ENCODE data around the gene OR5B12.
"Not testable (repeated sequence)": the region's sequence is repeated elsewhere in the genome, so short reads cannot be mapped to it uniquely, and the experiment has no call there.

OR5B12 gene

DNA sequence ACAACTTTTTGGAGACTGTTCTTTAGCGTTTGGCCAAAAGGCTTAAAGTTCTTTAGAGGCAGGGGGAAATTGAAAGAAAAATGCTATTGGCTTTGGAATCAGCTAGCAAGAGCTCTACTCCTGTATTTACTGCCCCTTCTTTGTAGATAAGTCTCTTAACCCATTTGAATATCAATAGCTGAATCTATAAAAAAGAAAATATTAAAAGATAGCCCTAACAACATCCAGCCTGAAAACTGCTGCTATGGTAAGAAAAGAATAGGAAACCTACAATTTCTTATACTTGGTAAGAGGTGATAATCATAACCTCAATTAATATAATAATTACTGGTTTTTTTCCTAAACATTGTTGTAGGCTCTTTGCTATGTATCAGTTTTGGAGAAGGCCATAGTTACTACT, at the start of gene OR5B12:
Gene OR5B12, minus strand, starts transcription at position 101 of the 400 bp plus-strand sequence. CDS start 2,085 bp downstream, outside the sequence.
- H3K4me1 Mint-ChIP-seq: no peaks in the 10 kb centered on the region
- H3K4me3 Mint-ChIP-seq: no peak within 1 kb of the TSS
- H3K9me3 Mint-ChIP-seq: no peaks in the 10 kb centered on the region
- H3K27ac Mint-ChIP-seq: no peak within 1 kb of the TSS
- no peaks in the 10 kb centered on the region for H3K36me3 Mint-ChIP-seq
- no peak for DNase-seq (ENCODE audit: low spot score in 2 of 2)
- ATAC-seq: no peak

DNA sequence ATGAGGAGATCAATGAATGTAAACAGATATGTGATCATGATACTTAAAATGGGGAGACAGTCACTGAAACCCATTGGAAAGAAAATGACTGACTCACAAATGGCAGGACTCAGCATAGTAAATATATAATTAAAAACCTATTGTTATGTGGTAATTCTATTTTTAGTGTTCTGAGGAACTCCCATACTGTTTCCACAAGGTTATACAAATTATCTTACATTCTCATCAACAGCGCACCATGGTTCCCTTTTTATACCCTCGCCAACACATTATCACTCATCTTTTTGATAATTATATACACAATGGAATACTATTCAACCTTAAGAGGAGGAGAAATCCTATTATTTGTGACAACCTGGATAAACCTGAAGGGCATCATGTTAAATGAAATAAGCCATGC, 48.8 kb upstream of the OR5B12 start:
- H3K36me3 Mint-ChIP-seq: no peaks in the 10 kb centered on the region
- H3K4me1 Mint-ChIP-seq: peaks cover 6% of the 10 kb centered on the region
- no peak overlapping the region for H3K4me3 Mint-ChIP-seq
- ATAC-seq: no peak
- H3K9me3 Mint-ChIP-seq: no peaks in the 10 kb centered on the region
- H3K27ac Mint-ChIP-seq: no peak overlapping the region
- DNase-seq (ENCODE audit: low spot score in 2 of 2): no peak

DNA sequence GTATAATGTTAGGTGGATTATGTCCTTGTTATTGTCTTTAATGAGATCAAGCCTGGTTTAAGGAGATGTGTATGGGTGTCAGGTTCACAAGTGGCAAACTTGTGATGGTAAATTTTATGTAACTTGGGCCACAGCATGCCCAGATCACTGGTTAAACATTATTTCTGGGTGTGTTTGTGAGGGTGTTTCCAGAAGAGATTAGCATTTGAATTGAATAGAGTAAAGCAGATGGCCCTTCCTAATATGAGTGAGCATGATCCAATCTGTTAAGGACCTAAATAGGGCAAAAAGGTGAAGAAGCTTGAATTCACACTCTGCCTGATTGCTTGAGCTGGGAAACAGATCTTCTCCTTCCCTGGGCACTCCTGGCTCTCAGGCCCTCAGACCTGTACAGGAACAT, 45.1 kb upstream of the OR5B12 start:
- DNase-seq (ENCODE audit: low spot score in 2 of 2): no peak
- no peak overlapping the region for H3K27ac Mint-ChIP-seq
- no peaks in the 10 kb centered on the region for H3K9me3 Mint-ChIP-seq
- H3K4me3 Mint-ChIP-seq: no peak overlapping the region
- H3K4me1 Mint-ChIP-seq: no peaks in the 10 kb centered on the region
- no peaks in the 10 kb centered on the region for H3K36me3 Mint-ChIP-seq
- ATAC-seq: no peak

DNA sequence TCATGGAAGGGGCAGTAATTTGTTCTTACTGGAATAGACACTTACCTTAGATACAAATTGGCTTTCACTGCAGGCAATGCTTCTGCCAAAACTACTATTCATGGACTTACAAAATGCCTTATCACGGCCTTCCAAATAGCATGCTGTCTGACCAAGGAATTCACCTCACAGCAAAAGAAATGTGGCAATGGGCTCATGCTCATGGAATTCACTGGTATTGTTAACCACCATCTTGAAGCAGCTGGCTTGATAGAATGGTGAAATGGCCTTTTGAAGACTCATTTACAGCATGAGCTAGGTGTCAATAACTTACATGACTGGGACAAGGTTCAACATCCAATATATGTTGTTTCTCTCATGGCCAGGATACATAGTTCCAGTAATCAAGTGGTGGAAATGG, 43.9 kb upstream of the OR5B12 start:
- Mint-ChIP-seq H3K36me3 (no peaks in the 10 kb centered on the region), H3K4me3 (no peak overlapping the region), H3K9me3 (no peaks in the 10 kb centered on the region), H3K4me1 (no peaks in the 10 kb centered on the region), H3K27ac (no peak overlapping the region)
- ATAC-seq (no peak), DNase-seq (ENCODE audit: low spot score in 2 of 2) (no peak)

DNA sequence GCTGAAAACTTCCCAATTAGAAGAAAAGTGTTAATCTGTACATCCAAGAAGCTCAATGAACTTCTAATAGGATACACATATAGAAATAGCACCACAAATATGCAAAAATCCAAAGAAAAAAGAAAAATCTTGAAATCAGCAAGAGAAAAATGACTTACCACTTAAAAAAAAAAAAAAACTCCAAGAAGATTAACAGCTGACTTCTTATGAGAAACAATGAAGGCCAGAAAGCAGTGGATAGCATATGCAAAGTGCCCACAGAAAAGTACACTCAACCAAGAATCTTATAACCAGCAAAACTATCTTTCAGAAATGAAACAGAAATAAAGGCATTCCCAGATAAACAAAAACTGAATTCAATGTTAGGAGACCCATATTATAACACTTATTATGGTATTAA, 29.9 kb upstream of the OR5B12 start:
- ATAC-seq (no peak), DNase-seq (ENCODE audit: low spot score in 2 of 2) (no peak)
- H3K27ac Mint-ChIP-seq: no peak overlapping the region
- H3K4me3 Mint-ChIP-seq: no peak overlapping the region
- no peaks in the 10 kb centered on the region for H3K36me3 Mint-ChIP-seq
- peaks cover 24% of the 10 kb centered on the region for H3K9me3 Mint-ChIP-seq
- no peaks in the 10 kb centered on the region for H3K4me1 Mint-ChIP-seq

DNA sequence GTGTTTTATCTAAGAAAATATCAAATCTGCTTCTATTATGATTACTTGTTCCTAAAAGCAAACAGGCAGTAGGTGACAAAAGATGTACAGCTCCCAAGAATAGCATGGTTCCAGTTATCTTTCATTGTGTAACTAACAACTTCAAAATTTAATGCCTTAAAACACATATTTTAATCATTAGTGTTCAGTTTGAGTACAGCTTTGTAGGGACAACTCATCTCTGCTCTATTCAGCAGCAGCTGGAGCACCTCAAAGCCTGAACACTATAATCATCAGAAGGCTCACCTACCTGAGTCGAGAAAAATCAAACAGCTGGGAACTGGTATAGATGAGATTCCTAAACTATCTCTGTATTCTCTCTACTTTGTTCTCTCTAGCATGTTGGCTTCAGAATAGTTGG, 24.3 kb upstream of the OR5B12 start:
- Mint-ChIP-seq H3K27ac (no peak overlapping the region), H3K36me3 (no peaks in the 10 kb centered on the region), H3K4me3 (no peak overlapping the region), H3K4me1 (no peaks in the 10 kb centered on the region), H3K9me3 (peaks cover 6% of the 10 kb centered on the region)
- ATAC-seq: no peak
- no peak for DNase-seq (ENCODE audit: low spot score in 2 of 2)

DNA sequence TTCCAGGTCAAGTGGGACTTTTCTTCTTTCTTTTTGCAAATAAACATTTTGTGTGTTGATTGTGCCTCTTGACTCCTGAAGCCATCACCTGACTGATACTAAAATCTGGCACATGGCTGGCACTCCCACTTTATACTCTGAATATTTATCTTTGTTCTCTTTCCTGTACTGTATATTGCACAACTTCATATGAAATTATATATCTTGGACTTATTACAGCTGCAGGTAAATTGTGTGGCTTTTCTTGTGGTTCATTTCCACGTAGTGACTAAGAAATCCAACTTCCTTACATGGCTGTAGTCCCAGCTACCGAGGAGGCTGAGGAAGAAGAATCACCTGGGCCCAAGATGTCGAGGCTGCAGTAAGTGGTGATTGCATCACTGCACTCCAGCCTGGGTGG, 23.7 kb upstream of the OR5B12 start:
- H3K4me3 Mint-ChIP-seq: no peak overlapping the region
- H3K36me3 Mint-ChIP-seq: no peaks in the 10 kb centered on the region
- H3K4me1 Mint-ChIP-seq: no peaks in the 10 kb centered on the region
- no peak for ATAC-seq
- H3K27ac Mint-ChIP-seq: no peak overlapping the region
- no peak for DNase-seq (ENCODE audit: low spot score in 2 of 2)
- peaks cover 5% of the 10 kb centered on the region for H3K9me3 Mint-ChIP-seq

DNA sequence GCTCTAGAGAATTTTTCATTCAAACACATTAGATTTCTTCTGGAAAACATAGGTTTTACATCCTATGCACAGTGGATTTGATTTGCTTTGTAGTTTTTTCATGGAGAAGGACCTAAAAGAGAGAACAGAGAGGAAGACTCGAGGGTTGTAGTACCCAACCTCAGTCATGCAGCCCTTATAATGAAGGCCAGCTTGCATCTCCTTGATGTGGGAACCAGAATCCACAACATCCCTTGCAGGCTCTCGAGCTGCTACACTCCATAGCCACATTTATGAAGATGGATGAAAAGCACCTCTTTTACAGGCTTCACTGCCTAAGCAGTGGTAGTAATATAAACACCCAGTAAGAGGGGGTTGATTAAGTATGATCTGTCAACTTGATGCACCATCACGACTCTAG, 9.5 kb upstream of the OR5B12 start:
- H3K36me3 Mint-ChIP-seq: no peaks in the 10 kb centered on the region
- no peak for ATAC-seq
- no peak for DNase-seq (ENCODE audit: low spot score in 2 of 2)
- no peak overlapping the region for H3K4me3 Mint-ChIP-seq
- H3K9me3 Mint-ChIP-seq: peaks cover 2% of the 10 kb centered on the region
- no peak overlapping the region for H3K27ac Mint-ChIP-seq
- H3K4me1 Mint-ChIP-seq: no peaks in the 10 kb centered on the region

DNA sequence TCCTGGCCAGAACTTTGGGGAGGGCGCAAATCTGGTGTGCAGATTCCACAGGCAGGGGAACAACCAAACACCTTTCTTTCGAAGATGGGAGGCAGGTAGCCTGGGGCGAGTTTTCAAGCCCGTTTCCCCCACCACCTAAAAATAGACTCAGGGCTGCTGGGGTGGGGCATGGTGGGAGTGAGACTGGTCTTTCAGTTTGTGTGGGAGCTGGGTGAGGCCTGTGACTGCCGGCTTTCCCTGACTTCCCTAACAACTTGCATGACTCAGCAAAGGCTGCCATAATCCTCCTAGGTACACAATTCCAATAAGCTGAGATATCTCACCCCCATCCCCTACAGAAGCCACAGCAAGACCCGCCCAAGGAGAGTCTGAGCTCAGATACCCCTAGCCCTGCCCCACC, 4.3 kb upstream of the OR5B12 start:
- no peak for ATAC-seq
- no peaks in the 10 kb centered on the region for H3K4me1 Mint-ChIP-seq
- no peaks in the 10 kb centered on the region for H3K9me3 Mint-ChIP-seq
- no peak for DNase-seq (ENCODE audit: low spot score in 2 of 2)
- no peak overlapping the region for H3K4me3 Mint-ChIP-seq
- H3K27ac Mint-ChIP-seq: no peak overlapping the region
- H3K36me3 Mint-ChIP-seq: no peaks in the 10 kb centered on the region

DNA sequence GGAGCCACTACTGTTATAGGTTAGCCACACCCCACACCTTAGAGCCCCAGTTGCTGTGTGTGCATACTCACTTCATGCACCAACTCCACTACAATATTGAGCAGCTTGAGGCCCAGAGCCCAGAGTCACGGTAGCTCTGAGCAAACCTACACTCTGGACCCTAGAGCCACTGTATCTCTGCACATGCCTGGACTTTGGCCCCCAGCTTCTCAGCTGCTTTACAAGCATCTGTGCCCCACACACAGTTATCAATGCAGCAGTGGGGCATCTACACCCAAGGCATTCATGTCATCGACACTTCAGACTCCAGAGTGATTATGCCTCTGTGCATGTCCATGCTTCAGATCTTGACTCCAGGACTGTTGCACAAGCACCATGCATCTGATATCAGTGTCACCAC, 2.3 kb upstream of the OR5B12 start:
- DNase-seq (ENCODE audit: low spot score in 2 of 2) (no peak), ATAC-seq (peak; percentile 28)
- H3K27ac Mint-ChIP-seq: no peak overlapping the region
- H3K4me3 Mint-ChIP-seq: no peak overlapping the region
- no peaks in the 10 kb centered on the region for H3K36me3 Mint-ChIP-seq
- H3K4me1 Mint-ChIP-seq: no peaks in the 10 kb centered on the region
- no peaks in the 10 kb centered on the region for H3K9me3 Mint-ChIP-seq

DNA sequence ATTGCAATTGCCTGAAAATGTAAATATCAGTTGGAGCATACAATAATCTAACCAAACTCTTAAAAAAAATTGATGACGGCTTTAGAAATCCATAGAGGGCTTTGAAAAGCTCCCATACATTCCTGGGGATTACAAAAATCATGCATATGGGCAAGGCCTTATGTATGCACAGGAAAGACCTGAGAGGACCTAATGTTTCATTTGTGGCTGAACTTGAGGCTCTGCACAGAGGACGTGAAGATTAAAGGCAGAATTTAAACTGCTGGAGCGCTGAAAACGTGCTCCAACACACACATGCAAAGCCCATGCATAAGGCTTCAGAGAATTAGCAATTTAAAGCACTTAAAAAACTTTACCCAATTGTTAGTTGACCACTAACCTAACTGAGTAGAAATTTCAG, 3.5 kb downstream of the OR5B12 start:
- Mint-ChIP-seq H3K9me3 (no peaks in the 10 kb centered on the region), H3K27ac (no peak overlapping the region), H3K4me3 (no peak overlapping the region), H3K4me1 (no peaks in the 10 kb centered on the region), H3K36me3 (no peaks in the 10 kb centered on the region)
- ATAC-seq (no peak), DNase-seq (ENCODE audit: low spot score in 2 of 2) (no peak)

DNA sequence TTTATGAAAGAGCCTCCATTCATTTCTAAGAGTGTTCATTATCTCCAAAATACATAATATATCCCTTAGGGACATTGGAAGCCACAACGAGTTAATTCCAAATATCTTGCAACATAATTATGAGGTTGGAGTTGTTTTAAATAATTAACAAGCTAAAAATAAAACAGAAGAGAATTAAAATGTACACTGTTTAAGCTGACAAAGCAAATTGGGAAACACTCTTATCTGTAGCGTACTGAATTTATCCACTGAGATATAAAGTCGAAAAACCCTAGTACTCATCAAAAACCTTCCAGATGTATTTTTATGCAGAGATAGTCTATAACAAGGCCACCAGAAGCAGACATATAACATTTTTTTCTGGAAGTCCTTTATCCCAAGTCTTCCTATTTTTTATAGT, 7.8 kb downstream of the OR5B12 start:
- Mint-ChIP-seq H3K27ac (no peak overlapping the region), H3K4me1 (no peaks in the 10 kb centered on the region), H3K4me3 (no peak overlapping the region), H3K9me3 (no peaks in the 10 kb centered on the region), H3K36me3 (no peaks in the 10 kb centered on the region)
- DNase-seq (ENCODE audit: low spot score in 2 of 2): no peak
- no peak for ATAC-seq

DNA sequence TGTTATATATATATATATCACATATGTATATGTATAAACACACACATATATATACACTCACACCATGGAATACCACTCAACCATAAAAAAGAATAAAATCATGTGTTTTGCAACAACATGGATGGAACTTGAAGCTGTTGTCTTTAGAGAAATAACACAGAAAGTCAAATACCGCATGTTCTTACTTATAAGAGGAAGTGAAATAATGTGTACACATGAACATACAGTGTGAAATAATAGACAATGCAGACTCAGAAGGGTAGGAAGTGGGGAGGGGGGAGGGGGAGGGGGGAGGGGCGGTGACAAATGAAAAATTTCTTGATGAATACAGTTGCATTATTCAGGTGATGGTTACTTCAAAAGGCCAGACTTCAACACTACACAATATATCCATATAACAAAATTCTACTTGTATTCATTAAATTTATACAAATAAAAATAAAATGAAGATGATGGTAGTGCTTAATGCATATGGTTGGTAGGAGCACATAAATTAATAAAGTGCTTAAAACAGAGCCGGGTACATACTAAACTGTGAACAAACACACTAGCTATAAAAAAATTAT, 8.3 kb downstream of the OR5B12 start:
- no peak for ATAC-seq

DNA sequence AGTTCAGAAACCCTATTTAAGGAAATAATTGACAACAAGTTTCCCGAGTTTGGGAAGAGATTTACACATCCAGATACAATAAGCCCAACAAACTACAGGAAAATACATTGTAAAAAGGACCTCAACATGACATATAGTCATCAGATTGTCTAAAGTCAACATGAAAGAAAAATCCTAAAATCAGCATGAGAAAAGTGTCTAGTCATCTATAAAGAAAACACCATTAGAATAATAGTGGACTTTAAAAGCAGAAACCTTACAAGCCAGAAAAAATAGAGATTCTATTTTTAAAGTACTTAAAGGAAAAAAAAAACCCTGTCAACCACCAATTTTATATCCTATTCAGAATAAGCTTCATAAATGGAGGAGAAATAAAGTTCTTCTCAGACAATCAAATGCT, 12.8 kb downstream of the OR5B12 start:
- H3K36me3 Mint-ChIP-seq: no peaks in the 10 kb centered on the region
- no peak overlapping the region for H3K27ac Mint-ChIP-seq
- DNase-seq (ENCODE audit: low spot score in 2 of 2) (no peak), ATAC-seq (no peak)
- peaks cover 3% of the 10 kb centered on the region for H3K9me3 Mint-ChIP-seq
- no peaks in the 10 kb centered on the region for H3K4me1 Mint-ChIP-seq
- H3K4me3 Mint-ChIP-seq: no peak overlapping the region

More for the DNA sequence above, 8.3 kb downstream of the OR5B12 start:
- no peak overlapping the region for H3K27ac Mint-ChIP-seq
- no peaks in the 10 kb centered on the region for H3K36me3 Mint-ChIP-seq
- H3K9me3 Mint-ChIP-seq: peaks cover 3% of the 10 kb centered on the region
- H3K4me3 Mint-ChIP-seq: no peak overlapping the region
- no peak for DNase-seq (ENCODE audit: low spot score in 2 of 2)
- H3K4me1 Mint-ChIP-seq: no peaks in the 10 kb centered on the region

DNA sequence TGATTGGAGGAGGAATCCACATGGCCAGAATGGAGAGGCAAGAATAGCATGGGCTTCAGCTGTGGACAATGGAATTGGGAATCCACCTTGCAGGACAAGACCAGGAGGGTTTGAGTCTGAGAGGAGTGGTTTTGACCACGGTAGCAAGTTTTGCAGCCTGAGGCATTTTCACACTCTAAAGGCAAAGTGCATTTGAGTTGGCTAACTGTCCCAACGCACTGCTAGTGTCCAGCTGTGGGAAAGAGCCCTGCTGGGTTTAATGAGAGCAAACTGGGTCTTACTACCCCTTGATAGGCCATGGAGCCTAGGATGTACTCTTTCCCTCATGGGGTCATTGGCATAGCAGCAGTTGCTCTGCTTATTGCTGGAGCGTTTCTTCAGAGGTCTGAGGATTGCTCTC, 14.0 kb downstream of the OR5B12 start, which contains the start of gene OR5B2:
Gene OR5B2, minus strand, starts transcription at position 101 of the 400 bp plus-strand sequence. CDS start 4,860 bp downstream, outside the sequence.
- Mint-ChIP-seq H3K9me3 (peaks cover 3% of the 10 kb centered on the region), H3K4me3 (no peak within 1 kb of the TSS), H3K36me3 (no peaks in the 10 kb centered on the region), H3K4me1 (no peaks in the 10 kb centered on the region), H3K27ac (no peak within 1 kb of the TSS)
- ATAC-seq (no peak), DNase-seq (ENCODE audit: low spot score in 2 of 2) (no peak)

DNA sequence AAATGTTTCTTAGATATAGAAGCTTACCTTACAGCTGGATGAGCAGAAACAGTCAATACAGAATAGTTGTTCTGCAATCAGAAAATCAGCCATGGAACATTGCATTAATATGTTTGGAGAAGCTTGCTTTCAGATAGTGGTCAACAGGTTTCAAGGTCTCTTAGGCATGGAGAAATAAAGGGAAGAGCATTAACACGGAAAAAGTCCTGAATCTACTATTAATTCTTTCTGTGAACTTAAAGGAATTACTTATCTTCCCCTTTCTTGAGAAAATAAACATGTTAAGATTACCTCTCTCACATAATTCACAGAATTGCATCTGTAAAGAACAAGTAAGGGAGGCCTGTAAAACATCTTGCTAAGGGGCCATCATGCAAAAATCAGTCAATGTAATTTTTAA, 35.3 kb downstream of the OR5B12 start, which contains the start of gene OR5B3:
Gene OR5B3, minus strand, starts transcription at position 101 of the 400 bp plus-strand sequence. CDS start 3,465 bp downstream, outside the sequence.
- no peak for ATAC-seq
- no peak within 1 kb of the TSS for H3K27ac Mint-ChIP-seq

DNA sequence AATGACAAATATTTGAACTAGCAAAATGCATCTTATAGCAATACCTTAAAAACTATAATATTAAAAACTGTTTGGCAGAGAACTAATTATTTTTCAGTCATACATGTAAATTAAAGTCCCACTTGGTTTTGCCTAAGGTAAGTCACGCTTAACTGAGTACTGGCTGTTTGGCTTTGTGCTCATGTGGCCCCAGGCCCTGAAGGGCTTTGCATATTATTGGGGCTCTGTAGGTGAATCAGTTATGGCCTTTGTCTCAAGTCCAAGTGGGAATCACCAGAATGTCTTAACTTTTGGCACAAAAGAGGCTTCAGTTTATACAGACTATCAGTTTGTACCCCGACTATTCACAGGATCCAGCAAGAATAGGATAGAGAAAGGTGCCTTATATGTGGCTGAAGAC, 42.4 kb downstream of the OR5B12 start:
- H3K4me3 Mint-ChIP-seq; ATAC-seq; H3K27ac Mint-ChIP-seq; H3K9me3 Mint-ChIP-seq; DNase-seq (ENCODE audit: low spot score in 2 of 2); H3K4me1 Mint-ChIP-seq; H3K36me3 Mint-ChIP-seq: not testable (repeated sequence)

More for the DNA sequence above, 35.3 kb downstream of the OR5B12 start, which contains the start of gene OR5B3:
- H3K9me3 Mint-ChIP-seq: peaks cover 13% of the 10 kb centered on the region
- DNase-seq (ENCODE audit: low spot score in 2 of 2): no peak
- no peak within 1 kb of the TSS for H3K4me3 Mint-ChIP-seq
- no peaks in the 10 kb centered on the region for H3K36me3 Mint-ChIP-seq
- H3K4me1 Mint-ChIP-seq: no peaks in the 10 kb centered on the region

Data from stimulated activated effector memory CD8-positive, alpha-beta T cell treated with anti-CD3 and anti-CD28 coated beads, Interleukin-12 subunit alpha, Interleukin-12 subunit beta, amount 100 ng/mL, for 72 hours (primary cell).